Measurements from ENCODE around the gene NUDT9.
"Not testable (repeated sequence)": the region's sequence is repeated elsewhere in the genome, so short reads cannot be mapped to it uniquely, and the experiment has no call there.

The NUDT9 gene

GRCh38 chr4:87461281-87461700, 38.9 kb downstream of the NUDT9 start:
- no peak overlapping the region for H3K4me2 ChIP-seq

GRCh38 chr4:87462102-87462501, 39.7 kb downstream of the NUDT9 start:
- no peak overlapping the region for H3K4me3 ChIP-seq
- no peak overlapping the region for H3K9ac ChIP-seq
- H3K27me3 ChIP-seq: no peaks in the 10 kb centered on the region
- no peak for TF ChIP-seq Cebpa-rat (IDR thresholded peaks at IDR 0.05)
- peaks cover 14 to 32% (median 24%) of the 10 kb centered on the region in 11 experiments for H3K36me3 ChIP-seq
- H3K9me3 ChIP-seq (replicated peaks in 1 of 11): peaks cover 0 to 5% (median 5%) of the 10 kb centered on the region in 11 experiments; a peak in 6 of 22 replicates
- no peak overlapping the region for H3K27ac ChIP-seq
- H3K4me1 ChIP-seq: no peaks in the 10 kb centered on the region
- H4K20me1 ChIP-seq: no peaks in the 10 kb centered on the region
- H3K4me2 ChIP-seq: no peak overlapping the region

More at GRCh38 chr4:87461281-87461700, 38.9 kb downstream of the NUDT9 start:
- no peak overlapping the region for H3K4me3 ChIP-seq
- H3K9me3 ChIP-seq (replicated peaks in 1 of 11): peaks cover 0 to 5% (median 5%) of the 10 kb centered on the region in 11 experiments; a peak in 6 of 22 replicates
- no peak for TF ChIP-seq Cebpa-rat (IDR thresholded peaks at IDR 0.05)
- H4K20me1 ChIP-seq: no peaks in the 10 kb centered on the region
- no peak overlapping the region for H3K9ac ChIP-seq
- H3K27me3 ChIP-seq: no peaks in the 10 kb centered on the region
- no peaks in the 10 kb centered on the region for H3K4me1 ChIP-seq
- peaks cover 22 to 40% (median 32%) of the 10 kb centered on the region in 11 experiments for H3K36me3 ChIP-seq
- H3K27ac ChIP-seq: no peak overlapping the region

- TF ChIP-seq Cebpa-rat (IDR thresholded peaks at IDR 0.05): no peak
- H3K4me3 ChIP-seq: no peak overlapping the region
- no peak overlapping the region for H3K27ac ChIP-seq
- no peaks in the 10 kb centered on the region for H3K36me3 ChIP-seq
- no peaks in the 10 kb centered on the region for H3K9me3 ChIP-seq (replicated peaks in 1 of 11)
- no peaks in the 10 kb centered on the region for H3K27me3 ChIP-seq
- H4K20me1 ChIP-seq: no peaks in the 10 kb centered on the region
- H3K4me2 ChIP-seq: no peak overlapping the region
- H3K4me1 ChIP-seq: no peaks in the 10 kb centered on the region
- H3K9ac ChIP-seq: no peak overlapping the region
Observed at GRCh38 chr4:87465739-87466366, 43.5 kb downstream of the NUDT9 start.

GRCh38 chr4:87469390-87469789, 47.0 kb downstream of the NUDT9 start:
- Histone ChIP-seq H3K36me3 (no peaks in the 10 kb centered on the region), H4K20me1 (no peaks in the 10 kb centered on the region), H3K9ac (no peak overlapping the region), H3K4me2 (no peak overlapping the region), H3K9me3 (replicated peaks in 1 of 11) (no peaks in the 10 kb centered on the region), H3K27me3 (no peaks in the 10 kb centered on the region), H3K4me1 (no peaks in the 10 kb centered on the region), H3K4me3 (no peak overlapping the region), H3K27ac (no peak overlapping the region)
- no peak for TF ChIP-seq Cebpa-rat (IDR thresholded peaks at IDR 0.05)

GRCh38 chr4:87476934-87477333, 54.6 kb downstream of the NUDT9 start:
- no peak overlapping the region for H3K4me2 ChIP-seq
- H3K9me3 ChIP-seq (replicated peaks in 1 of 11): no peaks in the 10 kb centered on the region
- no peak for TF ChIP-seq Cebpa-rat (IDR thresholded peaks at IDR 0.05)
- H3K9ac ChIP-seq: no peak overlapping the region
- H3K27me3 ChIP-seq: no peaks in the 10 kb centered on the region
- no peaks in the 10 kb centered on the region for H4K20me1 ChIP-seq
- H3K36me3 ChIP-seq: no peaks in the 10 kb centered on the region
- H3K4me3 ChIP-seq: no peak overlapping the region
- no peak overlapping the region for H3K27ac ChIP-seq
- no peaks in the 10 kb centered on the region; a peak in 1 of 20 replicates for H3K4me1 ChIP-seq

GRCh38 chr4:87478732-87479250, 56.4 kb downstream of the NUDT9 start:
- Histone ChIP-seq H3K36me3 (no peaks in the 10 kb centered on the region), H3K4me1 (no peaks in the 10 kb centered on the region; a peak in 1 of 20 replicates), H3K27ac (no peak overlapping the region), H3K9ac (no peak overlapping the region), H3K4me2 (no peak overlapping the region), H3K9me3 (replicated peaks in 1 of 11) (peaks cover 0 to 6% (median 0%) of the 10 kb centered on the region in 11 experiments; a peak in 2 of 22 replicates), H3K4me3 (no peak overlapping the region), H4K20me1 (no peaks in the 10 kb centered on the region), H3K27me3 (no peaks in the 10 kb centered on the region)
- TF ChIP-seq Cebpa-rat (IDR thresholded peaks at IDR 0.05): no peak

GRCh38 chr4:87481377-87481776, 59.0 kb downstream of the NUDT9 start:
- Histone ChIP-seq H3K4me3 (no peak overlapping the region), H3K27ac (no peak overlapping the region), H3K9ac (no peak overlapping the region), H3K4me1 (no peaks in the 10 kb centered on the region; a peak in 1 of 20 replicates), H3K4me2 (no peak overlapping the region), H3K27me3 (no peaks in the 10 kb centered on the region), H3K9me3 (replicated peaks in 1 of 11) (peaks cover 0 to 6% (median 0%) of the 10 kb centered on the region in 11 experiments; a peak in 2 of 22 replicates), H4K20me1 (no peaks in the 10 kb centered on the region), H3K36me3 (no peaks in the 10 kb centered on the region)
- TF ChIP-seq Cebpa-rat (IDR thresholded peaks at IDR 0.05): no peak

GRCh38 chr4:87483247-87483646, 60.9 kb downstream of the NUDT9 start:
- H3K9me3 ChIP-seq (replicated peaks in 1 of 11); H3K27me3 ChIP-seq; H3K36me3 ChIP-seq; H3K4me1 ChIP-seq; H4K20me1 ChIP-seq; H3K4me3 ChIP-seq; H3K9ac ChIP-seq; H3K4me2 ChIP-seq; H3K27ac ChIP-seq: not testable (repeated sequence)

- not testable (repeated sequence) for H3K4me3 ChIP-seq, H4K20me1 ChIP-seq, H3K27me3 ChIP-seq, H3K4me2 ChIP-seq, H3K27ac ChIP-seq, H3K9ac ChIP-seq, H3K36me3 ChIP-seq, H3K4me1 ChIP-seq
- peaks cover 0 to 15% (median 4%) of the 10 kb centered on the region in 11 experiments; a peak in 7 of 22 replicates for H3K9me3 ChIP-seq (replicated peaks in 1 of 11)
Observed at GRCh38 chr4:87488666-87489065, 66.3 kb downstream of the NUDT9 start.

- Histone ChIP-seq H3K36me3 (no peaks in the 10 kb centered on the region; a peak in 1 of 22 replicates), H3K4me3 (no peak overlapping the region), H3K4me2 (no peak overlapping the region), H4K20me1 (no peaks in the 10 kb centered on the region), H3K9ac (no peak overlapping the region), H3K9me3 (replicated peaks in 1 of 11) (peaks cover 0 to 15% (median 0%) of the 10 kb centered on the region in 11 experiments; a peak in 6 of 22 replicates), H3K27me3 (no peaks in the 10 kb centered on the region), H3K4me1 (no peaks in the 10 kb centered on the region), H3K27ac (no peak overlapping the region)
- no peak for TF ChIP-seq Cebpa-rat (IDR thresholded peaks at IDR 0.05)
Observed at GRCh38 chr4:87489678-87490077, 67.3 kb downstream of the NUDT9 start.
